K562 (cell line): ENCODE data around the gene HRH3. TPM values are rescaled to one million over a fixed set of nuclear protein-coding genes. Genes with fewer than 3 reads are reported as not detected.

Experiments
- ATAC-seq: fragments of 200-7000 bp; cut with Tn5 transposase; 3 replicates; pipeline ENCODE4 v1.9.1; 2020; ENCODE audit warnings: moderate library complexity
- Bru-seq: library from RNA; stranded (reverse); fragments of 400-500 nt; gene quantifications from one replicate; lab custom pipeline; 2021; lab: Mats Ljungman, UMichigan
- BruChase-seq, 2 experiments: library from RNA; stranded (reverse); fragments of 400-500 nt; gene quantifications; one replicate each; lab custom pipeline; 2021; lab: Mats Ljungman, UMichigan
- BruUV-seq: library from RNA; stranded (reverse); fragments of 400-500 nt; replicated peaks from 2 replicates; lab custom pipeline; 2021; lab: Mats Ljungman, UMichigan
- CTCF ChIA-PET: fragments of 300-600 bp; formaldehyde crosslinking; extraction: SDS; loops from one replicate; lab custom pipeline; 2021; ENCODE audit warnings: low intra/inter-chr PET ratio; lab: Yijun Ruan, JAX
- POLR2A ChIA-PET: fragments of 300-600, 350-650 bp; sonication (Branson Sonifier 250); formaldehyde crosslinking; extraction: SDS; loops from one replicate; lab custom pipeline; 2021; ENCODE audit warnings: antibody characterized with exemption, inconsistent platforms; lab: Yijun Ruan, JAX
- DNase-seq, 4 experiments: peaks; one replicate each; pipeline versions ENCODE4 v3.0.0 to v3.0.0-alpha.2; 2011 to 2018; ENCODE audit warnings: low spot score in 3 of 4, mixed read lengths in 3 of 4; ENCODE audit errors: extremely low read depth in 1 of 4
- FAIRE-seq: peaks from 2 replicates; lab custom pipeline; 2011; peaks lifted over from hg19 to GRCh38; lab: Jason Lieb, UNC
- H2AFZ ChIP-seq: 2 replicates; pipeline ENCODE4 v1.6.0; 2011; ENCODE audit warnings: low read depth, low read length, control low read depth, inconsistent platforms
- H3K27ac ChIP-seq: fragments of 200-600 bp; 3 replicates; pipeline ENCODE4 v1.8.0; 2011; ENCODE audit warnings: low read depth, mild to moderate bottlenecking, control low read depth, inconsistent platforms, low read length, moderate library complexity, mixed read lengths; ENCODE audit errors: extremely low read depth
- H3K27me3 ChIP-seq, 2 experiments: fragments of 300-600 bp in 1 of 2; 2 replicates in 1 of 2; 3 replicates in 1 of 2; pipeline versions ENCODE4 v1.6.0 to v1.8.0; 2011; ENCODE audit warnings: inconsistent platforms in 2 of 2, low read length in 2 of 2, mild to moderate bottlenecking in 1 of 2, mixed read lengths in 1 of 2, moderate library complexity in 1 of 2; ENCODE audit not compliant: control insufficient read depth in 2 of 2, insufficient read depth in 2 of 2
- H3K36me3 ChIP-seq: fragments of 300-600 bp; 3 replicates; pipeline ENCODE4 v1.8.0; 2011; ENCODE audit warnings: mild to moderate bottlenecking, low read length, inconsistent platforms; ENCODE audit not compliant: control insufficient read depth, insufficient read depth
- H3K4me1 ChIP-seq, 2 experiments: fragments of 200-600 bp in 1 of 2; replicated peaks in 1 of 2; 2 replicates in 1 of 2; 3 replicates in 1 of 2; pipeline versions ENCODE4 v1.5.1 to v1.8.0; 2011; ENCODE audit warnings: inconsistent platforms in 2 of 2, low read length in 2 of 2, mild to moderate bottlenecking in 1 of 2, mixed read lengths in 1 of 2, moderate library complexity in 1 of 2; ENCODE audit not compliant: control insufficient read depth in 2 of 2, insufficient read depth in 2 of 2
- H3K4me2 ChIP-seq: 2 replicates; pipeline ENCODE4 v1.6.1; 2011; ENCODE audit warnings: low read length, control low read depth, inconsistent platforms, mixed read lengths; ENCODE audit not compliant: insufficient read depth
- H3K4me3 ChIP-seq: fragments of 200-600 bp; sonication (generic), shearing (Covaris generic); 2 replicates; pipeline ENCODE4 v1.5.1; 2016; ENCODE audit warnings: control low read depth, inconsistent platforms
- H3K79me2 ChIP-seq: fragments of 200-600 bp; 3 replicates; pipeline ENCODE4 v1.8.0; 2011; ENCODE audit warnings: low read length, inconsistent platforms; ENCODE audit not compliant: control insufficient read depth, insufficient read depth
- H3K9ac ChIP-seq, 2 experiments: 2 replicates each; pipeline versions ENCODE4 v1.6.0 to v1.6.1; 2011; ENCODE audit warnings: low read depth in 2 of 2, low read length in 2 of 2, control low read depth in 1 of 2, inconsistent platforms in 1 of 2, mild to moderate bottlenecking in 1 of 2, mixed read lengths in 1 of 2; ENCODE audit not compliant: insufficient read depth in 1 of 2
- H3K9me1 ChIP-seq: one replicate; pipeline ENCODE4 v1.6.0; 2011; ENCODE audit warnings: inconsistent platforms, mild to moderate bottlenecking, low read length, moderate library complexity; ENCODE audit not compliant: control insufficient read depth, insufficient read depth
- H3K9me3 ChIP-seq: replicated peaks from 2 replicates; pipeline ENCODE4 v1.5.1; 2011; ENCODE audit warnings: low read depth, low read length, inconsistent platforms; ENCODE audit not compliant: control insufficient read depth, insufficient read depth
- H4K20me1 ChIP-seq: replicated peaks from 2 replicates; pipeline ENCODE4 v1.6.1; 2011; ENCODE audit warnings: low read length, inconsistent platforms, mixed read lengths; ENCODE audit not compliant: control insufficient read depth, insufficient read depth
- BRCA1 ChIP-seq, 2 experiments: fragments of 450-650 bp in 1 of 2; sonication (generic) in 1 of 2; formaldehyde crosslinking in 1 of 2; IDR thresholded peaks; 2 replicates each; pipeline versions ENCODE4 v1.5.0 to v1.6.1; 2017 to 2020; ENCODE audit warnings: mild to moderate bottlenecking in 1 of 2, missing genetic modification reagents in 1 of 2
- CCAR2 ChIP-seq: fragments of 200-400 bp; formaldehyde crosslinking; IDR thresholded peaks from 2 replicates; pipeline ENCODE4 v1.6.1; 2017; ENCODE audit warnings: mild to moderate bottlenecking, low read depth, low read length
- EHMT2 ChIP-seq: fragments of 450-650 bp; IDR thresholded peaks from 2 replicates; pipeline ENCODE4 v1.6.1; 2018; ENCODE audit warnings: antibody characterized with exemption
- NFIC ChIP-seq: fragments of 450-650 bp; IDR thresholded peaks from 2 replicates; pipeline ENCODE4 v1.6.1; 2017; ENCODE audit warnings: mild to moderate bottlenecking, inconsistent platforms
- PYGO2 ChIP-seq: fragments of 450-650 bp; IDR thresholded peaks from 2 replicates; pipeline ENCODE4 v1.6.1; 2016; ENCODE audit warnings: mild to moderate bottlenecking, missing genetic modification characterization, moderate library complexity, missing compliant biosample characterization
- RAD21 ChIP-seq, 2 experiments: fragments of 250-450 bp in 1 of 2; fragments of 450-650 bp in 1 of 2; sonication (Bioruptor Pico) in 1 of 2; formaldehyde crosslinking in 1 of 2; IDR thresholded peaks in 1 of 2; conservative IDR thresholded peaks in 1 of 2; 2 replicates each; pipeline versions ENCODE4 v1.4.0 to v1.8.0; 2020 to 2022; ENCODE audit warnings: mild to moderate bottlenecking in 2 of 2, moderate library complexity in 1 of 2
- TEAD1 ChIP-seq, 2 experiments: fragments of 450-650 bp in 1 of 2; sonication (generic) in 1 of 2; formaldehyde crosslinking; IDR thresholded peaks; 2 replicates each; pipeline versions ENCODE4 v1.4.0 to v1.8.0; 2020 to 2022; ENCODE audit warnings: mild to moderate bottlenecking in 2 of 2, missing genetic modification reagents in 1 of 2
- XRCC5 ChIP-seq: fragments of 200-400 bp; formaldehyde crosslinking; IDR thresholded peaks from 2 replicates; pipeline ENCODE4 v1.6.1; 2017; ENCODE audit warnings: low read depth, mild to moderate bottlenecking, low read length
- ZBTB1 ChIP-seq: sonication (generic); formaldehyde crosslinking; IDR thresholded peaks from 2 replicates; pipeline ENCODE4 v1.8.1; 2023; ENCODE audit warnings: missing genetic modification reagents, low read depth, mild to moderate bottlenecking, borderline replicate concordance
- ZFP1 ChIP-seq: fragments of 450-650 bp; formaldehyde crosslinking; IDR thresholded peaks from 2 replicates; pipeline ENCODE4 v1.4.0; 2020; ENCODE audit warnings: mild to moderate bottlenecking, mixed read lengths
- WGBS: fragments of 100-300 bp; shearing (Covaris generic); methylation state at CpG from one replicate; pipeline ENCODE4 v1.1.6; 2016; ENCODE audit warnings: low coverage, mixed read lengths; ENCODE audit not compliant: insufficient coverage; ENCODE audit errors: missing lambda C conversion rate; 5-methylcytosine and 5-hydroxymethylcytosine counted together
- in situ Hi-C: fragments of 300-500 bp; cut with MboI; formaldehyde crosslinking; loops from 4 replicates; pipeline ENCODE4 v1.15.0; 2018; ENCODE audit warnings: inconsistent platforms, mixed read lengths
- intact Hi-C: fragments of 100-400 bp; cut with micrococcal nuclease; formaldehyde crosslinking; loops from 2 replicates; pipeline ENCODE4 v1.14.2; 2022
- long read RNA-seq, 3 experiments: library from polyadenylated mRNA in 2 of 3; library from RNA in 1 of 3; unstranded in 2 of 3; stranded (forward) in 1 of 3; transcript quantifications; one replicate each; pipeline ENCODE4 v2.0.0, GENCODE V29; 2019 to 2022
- polyA minus RNA-seq, 3 experiments: library from RNA; depleted of rRNA, polyadenylated mRNA; stranded (reverse); fragments of >200 nt; gene quantifications; 2 replicates each; pipeline ENCODE4 v1.2.3, GENCODE V29; 2011
- polyA plus RNA-seq, 8 experiments: library from polyadenylated mRNA; depleted of rRNA in 4 of 8; stranded (reverse) in 5 of 8; unstranded in 3 of 8; fragments of >200 nt; fragmentation: Nextera tagmentation in 2 of 8; fragmentation: Illumina TruSeq in 1 of 8; extraction: Ambion mirVana in 2 of 8; extraction: Trizol in 1 of 8; gene quantifications; 2 replicates each; pipeline versions ENCODE4 v1.2.1 to v1.2.3, GENCODE V29; 2011 to 2014; ENCODE audit warnings: inconsistent platforms in 1 of 8, missing spikeins in 1 of 8
- total RNA-seq, 7 experiments: library from RNA; depleted of rRNA in 6 of 7; stranded (reverse); fragments of >200 nt in 6 of 7; fragmentation: Illumina TruSeq in 2 of 7; extraction: Trizol in 2 of 7; gene quantifications; 2 replicates each; pipeline versions ENCODE4 v1.2.1 to v1.2.3, GENCODE V29; 2011 to 2021; ENCODE audit warnings: low replicate concordance in 1 of 7
- TF ChIP-seq, protein P1 (sequence below): IDR thresholded peaks from 2 replicates; pipeline ENCODE4 v1.6.1; 2016; ENCODE audit warnings: missing genetic modification characterization, missing compliant biosample characterization
- TF ChIP-seq, protein P2 (sequence below), 2 experiments: fragments of 450-650 bp; conservative IDR thresholded peaks; 2 replicates each; pipeline ENCODE4 v1.6.1; 2017; ENCODE audit warnings: mild to moderate bottlenecking in 2 of 2, moderate library complexity in 2 of 2
- TF ChIP-seq, protein P3 (sequence below), 2 experiments: fragments of 450-650 bp in 1 of 2; sonication (generic) in 1 of 2; formaldehyde crosslinking in 1 of 2; IDR thresholded peaks in 1 of 2; conservative IDR thresholded peaks in 1 of 2; 2 replicates each; pipeline versions ENCODE4 v1.6.1 to v1.8.1; 2016 to 2023; ENCODE audit warnings: mild to moderate bottlenecking in 2 of 2, moderate library complexity in 2 of 2, inconsistent platforms in 1 of 2, missing genetic modification reagents in 1 of 2

The HRH3 gene
- total RNA-seq (2011; cell fraction: chromatin; rRNA removed; ENCODE audit: low replicate concordance): not detected in 2 replicates
- total RNA-seq (2011; cell fraction: nucleolus; rRNA removed): not detected in 2 replicates
- total RNA-seq (2011; cell fraction: nucleoplasm; rRNA removed): not detected in 2 replicates
- total RNA-seq (2014; rRNA removed) (not detected in 2 replicates), total RNA-seq (2014; rRNA removed; fragmentation: Illumina TruSeq; extraction: Trizol) (not detected in 2 replicates), total RNA-seq (2015; rRNA removed; fragmentation: Illumina TruSeq; extraction: Trizol) (not detected in 2 replicates), total RNA-seq (2021) (not detected in 2 replicates), polyA plus RNA-seq (2011; rRNA removed) (not detected in 2 replicates), polyA plus RNA-seq (2014; fragmentation: Illumina TruSeq; extraction: Trizol) (not detected in 2 replicates), polyA plus RNA-seq (2014; fragmentation: Nextera tagmentation; extraction: Ambion mirVana) (not detected), polyA plus RNA-seq (2014; rRNA removed) (not detected in 2 replicates), polyA minus RNA-seq (2011; rRNA and poly(A)+ RNA removed) (not detected in 2 replicates), Bru-seq, nascent RNA (not detected), BruChase-seq, experiment 1, labeled RNA remaining after a 2-hour chase (not detected), BruChase-seq, experiment 2, labeled RNA remaining after a 6-hour chase (not detected)
- not detected in 2 replicates for polyA plus RNA-seq (2011; cell fraction: cytosol; rRNA removed)
- not detected in 2 replicates for polyA plus RNA-seq (2011; cell fraction: nucleus; rRNA removed)
- not detected in 2 replicates for polyA plus RNA-seq (2012)
- not detected in 2 replicates for polyA minus RNA-seq (2011; cell fraction: cytosol; rRNA and poly(A)+ RNA removed)
- polyA minus RNA-seq (2011; cell fraction: nucleus; rRNA and poly(A)+ RNA removed): not detected in 2 replicates
- long read RNA-seq, experiment 1: 0 reads
- long read RNA-seq, experiment 2: 0 reads
- long read RNA-seq, experiment 3: 0 reads

DNA sequence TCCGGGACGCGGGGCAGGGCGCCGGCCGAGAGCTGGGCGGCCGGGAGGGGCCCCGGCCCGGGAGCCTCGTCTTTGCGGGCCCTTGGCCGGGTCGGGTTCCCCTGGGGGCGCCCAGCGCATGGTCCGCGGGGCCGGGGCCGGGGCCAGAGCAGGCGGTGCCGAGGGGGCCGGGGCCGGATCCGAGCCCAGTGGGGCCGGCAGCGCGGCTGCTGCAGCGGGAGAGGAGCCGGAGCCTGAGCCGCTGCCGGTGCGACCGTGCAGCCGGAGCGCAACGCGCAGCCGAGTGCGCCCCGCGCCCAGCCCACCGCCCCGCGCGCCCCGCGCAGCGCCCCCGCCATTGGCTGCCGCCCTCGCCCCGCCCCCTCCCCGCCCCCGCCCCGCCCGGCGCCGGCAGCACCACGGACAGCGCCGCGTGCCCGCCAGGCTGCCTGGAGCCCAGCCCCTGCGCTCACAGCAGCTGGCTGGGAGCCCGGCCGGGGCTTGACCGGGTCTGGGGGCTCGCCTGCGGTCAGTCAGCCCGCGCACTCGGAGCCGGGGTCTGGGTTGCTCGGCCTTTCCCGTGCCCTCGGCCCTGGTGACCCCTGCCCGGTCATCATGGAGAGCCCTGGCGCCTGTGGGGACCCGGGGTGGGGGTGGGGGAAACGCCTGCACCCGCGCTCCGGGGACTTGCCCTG, at the start of gene HRH3:
Gene HRH3 (minus strand): TSS at position 287 of the 674 bp plus-strand sequence. CDS start 308 bp downstream, outside the sequence.
- Histone ChIP-seq H3K79me2 (no peaks in the 10 kb centered on the region), H3K27me3 (peaks cover 49 to 82% of the 10 kb centered on the region in 2 experiments; a peak in 4 of 5 replicates), H3K36me3 (no peaks in the 10 kb centered on the region), H3K4me3 (no peak within 1 kb of the TSS; the same call in 1 of the 2 replicates), H4K20me1 (peaks cover 14% of the 10 kb centered on the region), H3K9me3 (no peaks in the 10 kb centered on the region), H3K4me2 (no peak within 1 kb of the TSS), H3K9me1 (no peaks in the 10 kb centered on the region), H3K27ac (no peak within 1 kb of the TSS), H3K9ac (no peak within 1 kb of the TSS), H3K4me1 (peaks cover 0 to 63% of the 10 kb centered on the region in 2 experiments; a peak in 2 of 5 replicates), H2AFZ (no peak within 1 kb of the TSS)
- in situ Hi-C loops (no loop called here), intact Hi-C loops (no loop called here)
- DNase-seq: peak; percentile 63 to 97 (median 92)
- WGBS: 0% methylated on average over 3 of the region's 84 CpGs
- BruUV-seq: no TSS peak
- ChIA-PET CTCF (no interaction called here), POLR2A (no interaction called here)
- peak; percentile 85 for ATAC-seq
- no peak for FAIRE-seq
- TF ChIP-seq CCAR2 (no peak), ZFP1 (CRISPR knock-in tag) (no peak), EHMT2 (peak; percentile 83), BRCA1 (IDR thresholded peaks at IDR 0.05) (no peak), BRCA1 (CRISPR knock-in tag; IDR thresholded peaks at IDR 0.05) (no peak), XRCC5 (no peak), ZBTB1 (0 out of 2 replicates have a peak, but pooled peaks have one; percentile 41), TEAD1 (CRISPR knock-in tag; IDR thresholded peaks at IDR 0.05) (no peak), RAD21 (CRISPR knock-in tag; conservative IDR thresholded peaks at IDR 0.05 in 1 of 2, IDR thresholded peaks at IDR 0.05 in 1 of 2) (no peak), NFIC (peak; percentile 63), PYGO2 (tag) (no peak)
- TF ChIP-seq, protein P1, sequence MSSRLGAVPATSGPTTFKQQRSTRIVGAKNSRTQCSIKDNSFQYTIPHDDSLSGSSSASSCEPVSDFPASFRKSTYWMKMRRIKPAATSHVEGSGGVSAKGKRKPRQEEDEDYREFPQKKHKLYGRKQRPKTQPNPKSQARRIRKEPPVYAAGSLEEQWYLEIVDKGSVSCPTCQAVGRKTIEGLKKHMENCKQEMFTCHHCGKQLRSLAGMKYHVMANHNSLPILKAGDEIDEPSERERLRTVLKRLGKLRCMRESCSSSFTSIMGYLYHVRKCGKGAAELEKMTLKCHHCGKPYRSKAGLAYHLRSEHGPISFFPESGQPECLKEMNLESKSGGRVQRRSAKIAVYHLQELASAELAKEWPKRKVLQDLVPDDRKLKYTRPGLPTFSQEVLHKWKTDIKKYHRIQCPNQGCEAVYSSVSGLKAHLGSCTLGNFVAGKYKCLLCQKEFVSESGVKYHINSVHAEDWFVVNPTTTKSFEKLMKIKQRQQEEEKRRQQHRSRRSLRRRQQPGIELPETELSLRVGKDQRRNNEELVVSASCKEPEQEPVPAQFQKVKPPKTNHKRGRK (tag): no peak
- TF ChIP-seq, protein P2, sequence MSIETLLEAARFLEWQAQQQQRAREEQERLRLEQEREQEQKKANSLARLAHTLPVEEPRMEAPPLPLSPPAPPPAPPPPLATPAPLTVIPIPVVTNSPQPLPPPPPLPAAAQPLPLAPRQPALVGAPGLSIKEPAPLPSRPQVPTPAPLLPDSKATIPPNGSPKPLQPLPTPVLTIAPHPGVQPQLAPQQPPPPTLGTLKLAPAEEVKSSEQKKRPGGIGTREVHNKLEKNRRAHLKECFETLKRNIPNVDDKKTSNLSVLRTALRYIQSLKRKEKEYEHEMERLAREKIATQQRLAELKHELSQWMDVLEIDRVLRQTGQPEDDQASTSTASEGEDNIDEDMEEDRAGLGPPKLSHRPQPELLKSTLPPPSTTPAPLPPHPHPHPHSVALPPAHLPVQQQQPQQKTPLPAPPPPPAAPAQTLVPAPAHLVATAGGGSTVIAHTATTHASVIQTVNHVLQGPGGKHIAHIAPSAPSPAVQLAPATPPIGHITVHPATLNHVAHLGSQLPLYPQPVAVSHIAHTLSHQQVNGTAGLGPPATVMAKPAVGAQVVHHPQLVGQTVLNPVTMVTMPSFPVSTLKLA (conservative IDR thresholded peaks at IDR 0.05): peak in 1 of 2 experiments; percentile 46; a peak in 1 of 4 replicates
- TF ChIP-seq, protein P3, sequence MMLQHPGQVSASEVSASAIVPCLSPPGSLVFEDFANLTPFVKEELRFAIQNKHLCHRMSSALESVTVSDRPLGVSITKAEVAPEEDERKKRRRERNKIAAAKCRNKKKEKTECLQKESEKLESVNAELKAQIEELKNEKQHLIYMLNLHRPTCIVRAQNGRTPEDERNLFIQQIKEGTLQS (IDR thresholded peaks at IDR 0.05): no peak
- TF ChIP-seq, protein P3 (CRISPR knock-in tag; conservative IDR thresholded peaks at IDR 0.05): no peak
